Measurements from ENCODE around the gene OSTF1. TPM values are rescaled to one million over a fixed set of nuclear protein-coding genes. Genes with fewer than 3 reads are reported as not detected.

Gene OSTF1
- total and polyA plus RNA-seq, 10 of the 15 experiments (the other 5 are each of a cell fraction or from before 2014, with no cell fraction given), result 36.2 to 82.4 (median 46.9) TPM

- H3K4me1 ChIP-seq (ENCODE audit: control insufficient read depth, insufficient read depth, low read length), result no peaks in the 10 kb centered on the region
- H3K79me2 ChIP-seq (ENCODE audit: control insufficient read depth, insufficient read depth, low read length), result no peaks in the 10 kb centered on the region
- no peak for FAIRE-seq
- H3K4me3 ChIP-seq, result no peak overlapping the region
- BruUV-seq (replicated peaks), result no TSS peak
- H3K9me3 ChIP-seq (replicated peaks; ENCODE audit: control insufficient read depth, insufficient read depth, low read length), result no peaks in the 10 kb centered on the region
- no peak overlapping the region for H3K4me2 ChIP-seq (ENCODE audit: control insufficient read depth, insufficient read depth)
- no peak for DNase-seq (ENCODE audit: low read depth, low spot score)
- no peak overlapping the region for H3K9ac ChIP-seq (ENCODE audit: control insufficient read depth, insufficient read depth, low read length)
- no peaks in the 10 kb centered on the region for H4K20me1 ChIP-seq (ENCODE audit: control insufficient read depth, insufficient read depth)
- POLR2A ChIA-PET, result no interaction called here
- no peak overlapping the region for H3K27ac ChIP-seq (ENCODE audit: control insufficient read depth, insufficient read depth)
- no peak overlapping the region for H2AFZ ChIP-seq (ENCODE audit: control insufficient read depth, low read depth, low read length)
- SMC1A ChIA-PET (ENCODE audit: uncharacterized antibody, unreplicated experiment), result no interaction called here
- TF ChIP-seq MYC (IDR thresholded peaks at IDR 0.05; ENCODE audit: insufficient read depth, insufficient read length, insufficient replicate concordance, low read length, severe bottlenecking) (no peak), PBX3 (IDR thresholded peaks at IDR 0.05; ENCODE audit: insufficient replicate concordance, low read depth, low read length) (no peak), MAX (IDR thresholded peaks at IDR 0.05; ENCODE audit: low read depth, low read length) (no peak), ZNF687 (IDR thresholded peaks at IDR 0.05) (no peak), KAT2A (conservative IDR thresholded peaks at IDR 0.05; ENCODE audit: control insufficient read depth, low read depth, low read length) (no peak), PAX8 (IDR thresholded peaks at IDR 0.05) (no peak)
- no peaks in the 10 kb centered on the region for H3K27me3 ChIP-seq (replicated peaks in 1 of 2; ENCODE audit: control insufficient read depth in 2 of 2, insufficient read depth in 2 of 2, low read length in 1 of 2)
- CTCF ChIA-PET, result no interaction called here
- RAD21 ChIA-PET (ENCODE audit: unreplicated experiment), result no interaction called here
- in situ Hi-C loops (cut with MboI), result no loop called here
- ATAC-seq, result no peak
- 100% methylated on average over 3 of the region's 3 CpGs for WGBS (ENCODE audit: insufficient coverage, insufficient replicate concordance, low lambda C conversion rate, missing lambda C conversion rate)
- intact Hi-C loops (cut with micrococcal nuclease; ENCODE audit: unreplicated experiment), result no loop called here
- H3K36me3 ChIP-seq (ENCODE audit: control insufficient read depth in 2 of 2, insufficient read depth in 2 of 2, low read length in 1 of 2), result peaks cover 4 to 18% of the 10 kb centered on the region in 2 experiments
These were observed 43.4 kb downstream of the OSTF1 start for GRCh38 chr9:75131700-75132099.

Data from GM12878 (cell line).